Right renal pelvis (tissue), 4 donors: Measurements from ENCODE around the gene PODXL2. TPM values are rescaled to one million over a fixed set of nuclear protein-coding genes. Genes with fewer than 3 reads are reported as not detected.
"Not testable (repeated sequence)": the region's sequence is repeated elsewhere in the genome, so short reads cannot be mapped to it uniquely, and the experiment has no call there.

Experiments used
- DNase-seq, 4 donors: peaks; one replicate each; pipeline ENCODE4 v3.0.0-alpha.2; 2013; ENCODE audit warnings: low read depth in 4 of 4, low spot score in 3 of 4, missing footprints in 1 of 4
- polyA plus RNA-seq, 4 donors: library from polyadenylated mRNA; unstranded; fragments of 120-200 nt; gene quantifications; one replicate each; pipeline ENCODE4 v1.2.1, GENCODE V29; 2013; ENCODE audit not compliant: insufficient read length in 4 of 4

Gene PODXL2
- polyA plus RNA-seq, 4 donors: 44.5 to 62.0 (median 49.1) TPM

DNA sequence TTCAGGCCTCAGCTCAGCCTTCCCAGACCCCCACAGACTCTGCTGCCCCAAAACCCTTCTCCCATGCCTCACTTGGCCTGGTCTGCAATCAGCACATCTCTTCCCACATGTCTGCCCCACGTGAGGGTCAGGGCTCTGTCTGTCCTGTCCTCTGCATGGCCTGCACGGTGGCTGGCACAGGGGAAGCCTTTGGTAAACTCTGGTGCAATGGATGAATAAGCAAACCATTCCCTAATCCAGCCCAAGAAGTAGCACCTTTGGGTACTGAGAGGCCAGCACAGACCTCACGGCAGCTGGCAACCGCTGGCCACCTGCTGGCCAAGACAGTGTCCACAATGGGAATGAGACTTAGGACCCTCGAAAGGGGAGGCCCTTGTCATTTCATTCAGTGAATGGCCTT is 71.4 kb downstream of the PODXL2 start:
- no peak for DNase-seq

DNA sequence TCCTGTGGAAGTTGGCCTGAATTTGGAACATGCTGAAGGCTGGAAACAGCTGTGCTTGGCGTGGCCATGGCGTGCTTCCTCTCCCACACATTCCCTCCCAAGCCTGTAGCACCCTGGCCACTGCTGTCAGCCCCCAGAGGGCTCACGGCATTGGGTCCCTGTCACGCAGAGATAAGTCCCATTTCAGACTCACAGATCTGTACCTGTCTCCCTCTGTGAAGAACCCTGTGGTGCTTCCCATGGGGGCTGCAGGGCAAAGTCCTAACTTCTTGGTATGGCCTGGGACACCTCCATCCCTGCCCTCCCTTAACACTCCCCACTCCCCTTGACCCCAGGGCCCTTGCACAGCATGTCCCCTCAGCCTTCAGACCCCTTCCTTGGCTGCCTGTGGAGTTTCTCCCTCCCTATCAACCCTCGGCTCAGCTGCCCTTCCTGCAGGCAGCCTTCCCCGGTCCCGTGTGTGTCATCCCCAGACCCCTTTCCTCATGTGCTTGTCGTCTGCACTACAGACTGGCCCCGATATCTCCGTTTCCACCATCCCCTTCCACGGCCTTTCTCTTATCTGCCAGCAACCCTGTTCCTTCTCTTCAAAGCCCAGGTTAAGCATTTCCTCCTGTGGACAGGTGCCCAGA is 72.4 kb downstream of the PODXL2 start:
- no peak for DNase-seq

DNA sequence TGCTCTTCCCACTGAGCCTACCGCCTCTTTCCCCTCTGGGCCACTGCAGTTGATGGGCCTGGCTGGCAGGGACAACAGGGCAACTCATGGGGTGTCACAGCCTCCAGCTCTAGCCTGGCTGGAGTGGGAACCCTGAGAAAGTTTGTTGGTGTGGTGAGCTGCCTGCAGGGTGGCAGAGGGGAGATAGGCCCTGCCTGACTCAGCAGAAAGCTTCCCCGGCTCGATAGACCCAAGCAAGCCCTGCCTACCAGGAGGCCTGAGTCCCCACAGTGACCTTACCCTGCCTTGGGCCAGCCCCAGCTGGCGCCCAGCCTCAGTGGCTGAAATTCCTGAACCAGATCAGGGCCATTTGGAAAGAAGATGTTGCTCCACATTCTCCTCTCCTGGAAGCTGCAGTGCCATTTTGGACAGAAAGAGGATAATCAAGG is 73.2 kb downstream of the PODXL2 start:
- no peak for DNase-seq

DNA sequence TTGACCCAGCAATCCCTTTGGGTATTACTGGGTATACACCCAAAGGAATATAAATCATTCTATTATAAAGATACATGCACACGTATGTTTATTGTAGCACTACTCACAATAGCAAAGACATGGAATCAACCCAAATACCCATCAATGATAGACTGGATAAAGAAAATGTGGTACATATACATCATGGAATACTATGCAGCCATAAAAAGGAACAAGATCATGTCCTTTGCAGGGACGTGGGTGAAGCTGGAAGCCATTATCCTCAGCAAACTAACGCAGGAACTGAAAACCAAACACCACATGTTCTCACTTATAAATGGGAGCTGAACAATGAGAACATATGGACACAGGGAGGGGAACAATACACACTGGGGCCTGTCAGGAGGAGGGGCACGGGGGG is 75.9 kb downstream of the PODXL2 start:
- DNase-seq: not testable (repeated sequence)

DNA sequence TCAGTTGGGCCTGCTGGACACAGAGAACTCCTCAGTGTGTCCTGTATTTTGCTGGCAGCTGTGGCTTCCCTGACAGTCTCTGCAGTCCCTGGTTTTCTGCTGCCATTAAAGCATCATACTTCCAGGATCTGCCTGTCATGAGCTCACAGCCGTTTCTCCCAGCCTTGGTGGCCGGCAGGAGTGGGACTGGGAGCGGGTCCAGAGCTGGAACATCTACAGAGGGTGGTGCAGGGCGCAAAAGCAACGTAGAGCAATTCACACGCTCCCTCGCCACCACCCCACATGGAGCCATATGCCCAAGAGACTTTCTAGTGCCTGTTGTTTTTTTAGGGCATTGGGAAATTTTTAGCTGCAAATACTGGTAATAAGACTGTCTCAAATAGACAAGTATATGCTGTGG is 77.3 kb downstream of the PODXL2 start:
- DNase-seq: no peak

DNA sequence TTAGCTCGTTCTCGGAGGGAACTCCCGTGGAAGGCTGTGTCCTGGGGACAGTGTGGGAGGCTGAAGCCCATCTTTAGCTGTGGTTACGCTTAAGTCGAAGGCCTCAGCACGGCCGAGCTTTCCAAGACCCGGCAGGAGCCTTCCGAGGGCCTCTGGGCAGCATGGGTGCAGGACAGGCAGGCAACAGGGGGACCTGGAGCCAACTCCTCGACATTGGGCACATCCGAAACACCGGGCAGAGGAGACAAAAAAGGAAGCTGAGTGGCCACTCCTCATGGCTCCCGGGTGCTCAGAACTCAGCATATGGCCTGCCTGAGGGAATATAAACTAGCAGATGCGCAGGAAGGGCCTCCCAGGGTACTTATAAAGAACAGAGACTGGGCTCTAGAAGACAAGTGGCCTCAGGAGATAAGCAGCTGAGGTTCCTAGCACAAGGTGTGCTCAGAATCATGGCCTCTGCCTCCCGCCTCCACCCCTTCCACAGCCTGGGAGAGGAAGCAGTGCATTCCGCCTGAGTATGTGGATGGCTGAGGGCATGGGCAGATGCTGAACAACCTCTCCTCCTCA is 77.9 kb downstream of the PODXL2 start:
- DNase-seq: no peak

DNA sequence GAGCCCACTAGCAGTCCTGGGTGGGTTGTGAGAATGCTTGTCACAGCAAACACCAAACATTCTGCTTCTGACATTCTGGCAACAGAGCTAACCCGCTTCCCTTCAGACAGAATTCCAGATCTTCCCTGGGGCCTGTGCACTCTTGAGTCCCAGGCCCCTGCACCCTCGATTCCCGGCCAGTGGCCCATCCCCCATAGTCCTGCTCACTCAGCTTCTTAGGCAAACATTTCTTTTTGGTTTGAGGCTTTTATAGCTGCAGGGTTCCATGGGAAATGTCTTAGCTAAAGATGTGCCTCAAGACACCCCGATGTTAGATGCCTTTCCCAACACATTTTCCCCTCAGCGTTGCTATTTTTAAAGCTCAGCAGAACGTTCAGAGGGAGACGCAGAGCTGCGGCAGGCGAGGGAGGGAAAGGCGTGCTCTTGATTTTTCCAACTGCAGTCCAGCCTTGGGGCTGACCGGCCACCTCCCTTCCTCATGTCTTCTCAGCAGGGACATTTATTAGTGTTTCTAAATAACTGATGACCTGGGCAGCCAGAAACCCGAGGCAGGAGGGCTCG is 78.9 kb downstream of the PODXL2 start:
- no peak for DNase-seq

DNA sequence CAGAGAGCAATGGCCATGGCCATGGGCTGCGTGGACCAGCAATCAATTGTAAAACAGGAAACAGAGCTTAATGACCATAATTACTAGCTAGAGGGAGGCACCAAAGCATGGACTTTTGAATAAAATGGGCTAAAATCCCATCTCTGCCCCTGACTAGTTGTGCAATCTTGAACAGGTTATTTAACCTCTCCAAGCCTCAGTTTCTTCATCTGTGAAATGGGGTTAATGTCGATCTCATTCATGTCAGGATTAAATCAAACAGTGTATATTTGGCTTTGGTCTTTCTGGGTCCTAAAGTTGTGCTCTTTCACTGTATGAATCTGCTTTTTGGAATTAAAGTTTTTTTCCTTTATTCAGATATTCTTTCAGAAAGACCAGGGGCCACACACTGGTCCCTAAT is 79.9 kb downstream of the PODXL2 start:
- no peak for DNase-seq

DNA sequence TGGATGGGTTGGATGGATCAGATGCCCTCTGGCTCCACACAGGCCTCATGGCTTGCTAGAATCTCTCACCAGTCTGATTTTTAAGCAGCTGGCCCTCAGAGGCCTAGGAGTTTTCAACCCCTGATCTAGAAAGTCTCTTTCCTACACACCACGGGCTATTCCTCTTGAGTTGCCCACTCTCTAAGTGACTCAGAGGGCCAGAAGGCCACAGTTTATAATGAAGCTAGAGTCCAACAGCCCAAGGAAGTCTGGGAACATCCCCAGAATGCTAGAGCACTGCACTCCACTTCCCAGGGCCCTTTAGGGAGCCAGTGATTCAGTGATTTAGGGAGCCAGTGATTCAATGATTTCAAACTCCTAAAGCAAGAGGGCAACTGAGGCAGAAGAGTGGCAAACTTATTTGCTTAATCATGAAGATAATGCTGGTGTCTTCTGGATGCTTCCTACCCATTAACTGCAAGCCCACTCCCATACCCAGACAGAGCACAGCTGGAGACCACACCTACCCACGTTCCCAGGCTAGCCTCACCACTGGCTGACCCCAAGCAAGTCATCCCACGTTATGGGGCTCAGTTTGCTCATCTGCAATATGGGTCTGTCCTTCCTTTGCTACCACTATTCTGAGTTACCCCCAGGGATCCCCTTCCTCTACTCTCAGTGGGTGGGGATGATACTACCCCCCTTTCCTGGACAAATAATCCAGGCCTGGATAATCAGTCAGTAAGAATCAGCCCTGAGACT is 80.5 kb downstream of the PODXL2 start:
- DNase-seq: no peak

DNA sequence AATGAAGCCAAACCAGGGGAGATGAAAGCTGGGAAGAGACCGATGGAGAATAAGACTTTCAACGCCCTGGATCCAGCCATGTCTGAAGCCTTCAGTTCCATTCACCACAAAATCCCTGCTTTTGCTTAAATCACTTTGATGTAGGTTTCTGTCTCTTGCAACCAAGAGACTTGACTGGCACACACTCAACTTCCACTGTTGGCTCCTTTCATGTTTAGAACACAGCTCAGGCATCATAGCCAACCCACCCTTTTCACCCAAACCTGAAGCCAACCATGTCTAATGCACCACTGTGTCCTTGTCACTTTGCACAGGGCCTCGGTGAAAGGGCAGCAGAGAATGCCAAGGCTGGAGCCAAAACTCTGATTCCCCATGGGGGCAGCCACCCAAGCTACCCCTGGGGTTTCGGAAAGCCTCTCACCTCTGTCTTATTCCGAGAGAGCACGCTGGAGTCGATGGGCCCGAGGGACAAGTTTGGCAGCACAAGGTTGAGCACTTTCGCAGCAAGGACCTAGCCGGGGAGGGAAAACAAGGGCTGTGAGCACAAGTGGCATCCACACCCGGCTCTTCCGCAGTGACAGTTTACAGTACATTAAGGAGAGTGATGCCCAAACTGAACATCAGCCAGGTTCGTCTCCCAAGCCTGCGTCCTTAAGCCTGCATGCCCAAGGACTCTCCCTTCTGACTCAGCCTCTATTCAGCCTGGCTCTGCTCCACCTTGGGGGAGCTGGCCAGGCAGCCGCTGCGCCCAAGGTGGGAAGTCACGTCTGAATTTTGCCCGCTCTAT is 81.4 kb downstream of the PODXL2 start:
- DNase-seq: no peak

DNA sequence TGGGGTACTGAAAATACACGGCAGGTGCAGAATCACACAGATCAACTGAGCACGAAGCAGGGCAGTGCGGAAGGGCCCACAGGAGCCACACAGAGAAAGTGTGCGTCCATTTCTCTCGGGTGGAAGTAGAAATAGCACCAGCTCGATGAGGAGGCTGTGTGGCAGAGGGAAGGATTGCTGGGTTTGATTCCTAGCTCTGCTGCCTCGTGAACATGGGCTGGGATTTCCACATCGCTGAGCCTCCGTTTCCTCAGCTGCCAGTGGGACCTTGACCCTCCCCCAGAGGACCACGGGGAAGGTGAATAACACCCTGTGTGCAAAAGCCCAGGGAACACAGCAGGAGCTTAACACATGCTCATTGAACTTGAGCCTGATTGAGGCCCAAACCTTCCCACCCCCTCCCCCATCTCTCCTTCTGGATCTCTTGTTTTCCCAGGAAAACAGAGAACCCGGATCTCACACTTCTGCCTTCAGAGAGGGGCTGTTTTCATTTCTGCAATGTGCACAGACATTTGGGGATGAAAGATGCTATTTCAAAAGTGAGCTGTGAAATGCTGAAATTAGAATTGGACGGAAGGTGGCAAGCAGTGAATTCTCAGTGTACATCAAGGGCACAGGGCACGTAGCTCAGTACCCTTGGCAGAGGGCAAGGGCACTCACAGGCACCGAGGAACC is 82.2 kb downstream of the PODXL2 start:
- DNase-seq: no peak

DNA sequence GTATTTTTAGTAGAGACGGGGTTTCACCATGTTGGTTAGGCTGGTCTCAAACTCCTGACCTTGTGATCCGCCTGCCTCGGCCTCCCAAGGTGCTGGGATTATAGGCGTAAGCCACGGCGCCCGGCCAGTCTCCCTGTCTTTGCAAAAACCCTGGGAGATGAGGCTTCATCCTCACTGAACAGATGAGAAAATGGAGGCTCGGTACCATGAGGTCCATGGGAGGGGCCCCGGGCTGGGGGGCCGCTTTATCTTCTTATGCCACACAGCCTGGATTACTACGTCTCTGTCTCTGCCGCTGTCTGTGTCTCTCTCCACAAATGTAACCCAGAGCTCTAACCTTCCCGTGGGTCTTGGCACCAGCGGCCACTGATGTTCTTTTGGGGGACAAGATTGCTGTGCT is 82.9 kb downstream of the PODXL2 start:
- no peak for DNase-seq

DNA sequence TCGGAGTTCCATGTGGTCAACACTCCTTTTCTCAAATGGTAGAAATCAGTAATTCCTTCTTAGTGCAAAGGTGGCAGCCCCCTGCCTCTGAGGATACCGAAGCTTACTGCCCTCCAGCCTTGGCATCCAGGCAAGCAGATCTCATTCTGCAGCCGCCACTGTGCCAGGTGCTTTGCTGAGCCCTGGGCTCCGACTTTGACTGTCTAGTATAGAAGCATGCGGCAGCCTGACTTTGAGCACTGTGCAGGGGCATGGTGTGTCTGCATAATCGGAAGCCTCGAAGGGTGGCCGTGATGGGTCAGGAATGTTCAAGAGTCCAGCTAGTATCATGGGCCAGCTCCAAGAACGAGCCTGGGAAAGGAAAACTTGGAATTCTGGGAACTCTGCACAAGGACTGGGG is 83.5 kb downstream of the PODXL2 start:
- no peak for DNase-seq

DNA sequence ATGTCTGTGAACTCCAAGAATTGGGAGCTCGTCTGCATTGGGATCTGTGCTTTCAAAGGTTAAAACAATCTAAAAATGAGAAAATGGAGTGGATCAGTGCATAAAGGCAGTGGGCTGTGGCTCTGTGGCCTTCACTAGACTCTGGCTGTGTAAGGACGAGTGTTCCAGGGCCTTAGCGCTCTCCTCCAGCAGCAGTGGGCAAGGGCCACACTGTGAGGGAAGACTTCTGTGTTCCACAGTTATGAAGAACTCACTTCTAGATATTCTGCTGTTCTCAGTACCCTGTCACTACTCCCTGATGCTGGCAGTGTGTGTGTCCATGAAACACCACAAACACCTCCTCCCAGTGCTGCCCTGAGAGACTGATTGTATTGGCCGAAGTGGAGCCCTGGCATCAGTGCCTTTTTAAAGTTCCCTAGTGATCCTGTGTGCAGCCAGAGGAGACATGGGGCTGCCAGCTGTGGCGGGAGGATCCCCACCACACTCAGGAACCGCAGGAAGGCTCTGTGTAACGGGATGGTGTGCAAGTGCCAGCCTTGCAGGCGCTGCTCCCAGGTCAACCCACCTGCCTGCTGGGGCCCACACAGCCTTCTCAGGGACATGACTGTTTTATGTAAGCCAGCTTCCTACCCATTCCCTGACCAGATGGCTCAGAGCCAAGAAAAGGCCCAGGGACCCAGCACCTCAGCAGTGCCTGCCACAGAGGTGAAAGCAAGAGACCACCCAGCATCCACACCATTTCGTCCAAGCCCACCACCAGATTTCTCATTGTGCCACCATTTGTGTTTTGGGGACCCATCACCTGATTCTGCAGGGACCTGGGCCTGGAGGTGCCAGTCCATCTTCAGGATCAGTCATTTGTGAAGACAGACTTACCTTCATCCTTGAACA is 84.1 kb downstream of the PODXL2 start:
- DNase-seq: no peak

DNA sequence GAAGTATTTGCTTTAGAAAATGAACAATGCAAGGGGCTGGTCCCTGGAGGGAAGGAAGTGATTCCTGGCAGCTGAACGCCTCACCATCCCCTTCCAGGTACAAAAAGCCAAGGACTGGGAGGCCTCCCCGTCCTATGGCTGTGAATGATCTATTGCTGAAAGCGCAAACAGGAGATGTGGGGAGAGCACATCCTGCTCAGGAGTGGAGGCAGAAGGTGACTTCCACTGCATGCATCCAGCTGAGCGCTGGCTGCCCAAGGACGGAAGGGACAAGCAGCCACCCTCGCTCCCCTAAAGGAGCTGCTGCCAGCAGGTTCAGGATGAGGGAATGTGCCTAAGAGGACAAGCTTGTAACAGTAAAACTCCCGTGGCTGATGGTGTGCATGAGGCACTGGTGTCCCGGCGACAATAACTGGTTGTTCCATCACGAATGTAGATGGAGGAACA is 85.2 kb downstream of the PODXL2 start:
- DNase-seq: no peak

DNA sequence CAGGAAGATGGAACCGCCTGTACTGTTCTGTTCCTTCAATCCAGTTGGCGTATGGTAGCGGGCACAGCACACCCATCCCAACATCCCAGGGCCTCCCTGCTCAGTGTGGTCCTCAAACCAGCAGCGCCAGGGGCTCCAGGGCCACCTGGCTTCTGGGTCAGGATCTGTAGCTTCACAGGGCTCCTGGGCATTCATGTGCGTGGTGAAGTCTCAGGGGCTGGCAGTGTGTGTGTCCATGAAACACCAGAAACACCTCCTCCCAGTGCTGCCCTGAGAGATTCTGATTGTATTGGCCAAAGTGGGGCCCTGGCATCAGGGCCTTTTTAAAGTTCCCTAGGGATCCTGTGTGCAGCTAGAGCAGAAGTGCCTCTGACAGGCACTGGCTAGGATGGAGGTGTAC is 85.9 kb downstream of the PODXL2 start:
- no peak for DNase-seq

DNA sequence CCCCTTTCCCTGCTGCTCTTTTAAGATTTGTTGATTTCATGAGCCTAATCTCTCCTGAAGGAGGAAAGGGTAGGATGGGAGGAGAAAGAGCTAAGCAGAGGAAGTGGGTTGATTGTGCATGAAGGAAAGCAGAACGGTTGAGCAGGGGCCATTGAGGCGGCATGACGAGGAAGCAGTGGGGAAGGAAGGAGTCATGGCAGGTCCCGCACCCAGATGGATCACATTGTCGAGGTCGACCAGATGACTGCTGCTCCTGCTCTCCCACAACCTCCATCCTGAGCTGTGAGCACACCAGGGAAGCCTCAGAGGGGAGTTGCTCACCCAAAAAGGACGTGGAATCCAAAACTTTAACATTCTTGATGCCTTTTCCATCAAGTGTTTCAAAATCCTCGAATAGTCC is 86.5 kb downstream of the PODXL2 start:
- no peak for DNase-seq

DNA sequence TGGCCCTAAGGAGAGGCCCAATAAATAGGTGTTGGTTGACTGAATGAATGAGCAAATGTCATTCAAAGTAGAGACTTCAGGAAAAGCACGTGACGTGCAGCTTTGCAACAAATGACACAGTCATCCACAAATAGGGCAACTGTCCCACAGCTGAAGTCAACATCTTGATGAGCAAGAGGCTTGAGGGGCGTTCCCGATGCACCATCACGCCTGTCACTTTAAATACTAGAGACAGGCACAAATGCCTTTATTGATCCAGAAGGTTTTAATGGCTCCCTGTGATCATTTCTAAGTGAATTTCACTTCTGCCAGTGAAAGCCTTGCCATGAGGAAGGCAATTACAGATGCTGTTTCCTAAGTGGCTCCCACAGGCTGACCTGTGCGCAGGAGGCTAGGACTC is 87.4 kb downstream of the PODXL2 start:
- DNase-seq: no peak
